GM19328 (cell line): Measurements from ENCODE around the gene OSBP2.

Experiments
- ATAC-seq: cut with Tn5 transposase; IDR thresholded peaks from one replicate; pipeline ENCODE4 v1.9.1; 2021; ENCODE audit warnings: mild to moderate bottlenecking, moderate library complexity; ENCODE audit not compliant: unreplicated experiment

OSBP2 gene

DNA sequence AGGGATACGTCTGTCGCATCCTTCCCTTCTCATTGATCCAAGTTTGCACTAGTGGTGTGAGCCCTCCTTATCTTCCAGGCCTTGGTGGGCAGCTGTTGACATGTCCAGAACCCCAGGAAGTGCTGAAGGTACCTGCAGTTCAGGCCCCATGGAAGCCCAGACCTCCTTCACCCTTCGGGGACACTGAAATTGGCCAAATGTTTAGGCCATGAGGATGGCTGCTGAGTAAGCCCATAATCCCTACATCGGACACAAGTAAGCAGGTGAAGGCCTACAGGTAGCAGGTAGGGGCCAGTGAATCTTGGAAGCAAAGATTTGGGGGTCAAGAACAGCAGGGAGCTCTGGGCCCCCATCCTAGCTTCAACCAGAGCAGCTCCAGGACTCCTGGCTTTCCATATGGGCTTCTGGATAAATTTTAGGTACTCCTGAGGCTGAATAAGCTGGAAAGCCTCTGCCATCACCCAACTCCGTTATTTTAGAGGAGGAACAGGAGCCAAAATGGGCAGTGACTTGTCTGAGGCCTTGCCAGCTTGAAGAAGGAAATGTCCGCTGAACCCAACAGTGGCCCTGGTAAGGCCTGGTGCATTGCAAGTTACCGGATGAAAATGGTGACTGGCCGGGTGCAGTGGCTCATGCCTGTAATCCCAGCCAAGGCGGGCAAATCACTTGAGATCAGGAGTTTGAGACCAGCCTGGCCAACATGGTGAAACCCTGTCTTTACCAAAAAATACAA is 228.7 kb downstream of the OSBP2 start:
- ATAC-seq, result no peak

DNA sequence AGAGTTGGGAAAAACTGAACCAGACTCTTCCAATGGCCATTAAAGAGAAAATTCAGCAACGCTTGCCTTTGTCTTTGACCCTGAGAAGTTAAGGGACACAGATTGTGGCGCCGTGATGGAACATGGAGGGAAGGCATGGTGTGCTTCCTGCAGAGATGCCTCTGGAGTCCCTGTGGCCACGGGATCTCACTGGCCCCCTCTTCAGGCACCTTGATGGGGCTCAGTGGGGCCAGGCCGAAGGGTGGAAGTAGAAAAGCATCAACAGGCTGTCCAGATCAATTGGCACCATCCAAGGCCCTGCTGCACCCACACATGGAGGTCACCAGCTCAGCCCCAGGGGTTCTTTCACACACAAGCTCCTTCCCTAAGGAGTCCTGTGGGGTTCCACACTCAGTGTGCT is 231.0 kb downstream of the OSBP2 start:
- ATAC-seq, result no peak

- no peak for ATAC-seq
These were observed 232.0 kb downstream of the OSBP2 start for GRCh38 chr22:30926706-30927105.

GRCh38 chr22:30927806-30928205 is 233.1 kb downstream of the OSBP2 start:
- no peak for ATAC-seq

DNA sequence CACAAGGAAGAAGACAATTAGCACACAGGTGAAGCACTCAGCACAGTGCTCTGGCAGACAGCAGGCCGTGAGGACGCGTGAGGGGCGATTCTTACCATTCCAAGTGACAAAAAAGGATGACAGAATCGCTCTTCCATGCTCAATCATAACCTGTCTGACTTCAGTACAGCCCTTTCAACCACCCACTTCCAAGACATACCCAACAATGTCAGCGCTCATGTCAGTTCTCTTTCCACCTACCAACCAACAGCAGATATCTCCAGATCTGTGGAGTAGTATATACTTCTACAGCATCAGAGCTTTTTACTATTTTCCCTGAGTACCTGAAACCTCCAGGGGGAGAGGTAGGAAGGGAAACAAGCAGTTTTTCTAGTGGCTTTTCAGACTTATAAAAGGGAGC is 233.7 kb downstream of the OSBP2 start:
- no peak for ATAC-seq

- no peak for ATAC-seq
These were observed 235.6 kb downstream of the OSBP2 start for GRCh38 chr22:30930228-30930627.

DNA sequence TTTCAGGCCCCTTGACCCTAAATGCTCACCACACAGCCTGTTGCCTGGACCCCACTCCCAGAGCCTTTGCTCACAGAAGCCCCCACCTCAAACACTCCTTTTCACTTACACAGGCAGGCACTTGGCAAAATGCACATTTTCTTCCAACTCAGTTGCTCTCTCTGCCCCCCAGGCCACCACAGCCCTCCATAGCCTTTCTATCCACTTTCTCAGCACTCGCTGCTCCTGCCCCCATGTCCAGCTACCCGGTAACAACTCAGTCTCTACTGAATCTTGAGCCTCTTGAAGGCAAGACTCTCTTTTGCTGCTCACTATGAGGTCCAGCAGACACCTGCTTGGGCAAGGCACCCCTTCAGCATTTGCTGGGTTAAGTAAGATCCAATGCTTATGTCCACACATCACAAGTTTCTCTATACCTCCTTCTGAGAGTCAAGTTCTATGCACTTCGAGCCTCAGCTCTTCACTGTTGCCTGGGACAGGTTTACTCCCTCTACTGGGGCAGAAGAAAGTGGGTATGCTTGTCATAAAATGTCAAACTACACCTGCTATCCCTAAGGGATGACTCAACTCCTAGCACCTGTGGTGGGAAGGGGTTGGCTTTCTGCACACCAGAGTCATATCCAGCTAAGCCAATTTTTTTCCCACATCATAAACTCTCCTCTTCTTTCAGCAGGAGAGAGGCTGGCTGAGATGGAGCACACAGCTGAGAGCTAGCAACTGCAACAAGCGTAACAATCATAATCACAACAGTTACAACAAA is 237.0 kb downstream of the OSBP2 start:
- ATAC-seq, result no peak

DNA sequence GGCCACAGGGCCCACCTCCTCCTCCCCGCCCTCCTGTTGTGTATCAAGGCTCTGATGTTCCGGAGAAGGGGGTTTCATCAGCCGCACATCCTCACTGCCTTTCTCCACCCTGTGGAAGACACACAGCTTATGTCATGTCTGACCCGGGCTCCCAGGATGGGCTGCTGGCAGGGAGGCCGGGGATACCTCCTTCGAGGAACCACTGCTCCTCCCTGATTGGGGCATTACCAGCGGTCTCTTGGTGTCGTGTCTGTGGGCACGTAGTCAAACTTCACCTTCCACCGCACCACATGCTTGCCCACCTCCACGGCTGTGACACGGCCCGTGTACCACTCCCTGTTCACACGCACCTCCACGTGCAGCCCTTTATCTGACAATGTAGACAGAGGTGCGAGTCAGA is 238.0 kb downstream of the OSBP2 start:
- no peak for ATAC-seq

DNA sequence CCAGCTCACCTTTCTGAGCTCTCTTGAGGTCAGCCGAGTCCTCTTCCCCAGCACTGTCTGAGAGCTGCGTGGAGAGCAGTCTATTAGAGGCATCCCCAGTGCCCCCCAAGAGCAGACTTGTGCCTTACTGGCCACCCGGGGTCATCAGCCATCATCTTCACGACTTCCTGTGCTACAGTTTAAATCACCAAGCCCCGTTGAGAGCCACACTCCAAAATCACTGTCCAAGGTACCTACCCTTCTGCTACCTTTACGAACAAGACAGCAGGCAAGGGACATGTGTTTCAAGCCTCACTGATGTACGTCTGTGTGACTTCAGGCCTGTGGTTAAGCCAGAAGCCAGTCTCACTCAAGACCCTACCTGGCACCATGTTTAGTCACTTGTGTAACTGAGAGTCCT is 238.8 kb downstream of the OSBP2 start:
- ATAC-seq, result no peak

GRCh38 chr22:30934053-30934452 is 239.4 kb downstream of the OSBP2 start:
- no peak for ATAC-seq

- ATAC-seq, result no peak
These were observed 246.2 kb downstream of the OSBP2 start for GRCh38 chr22:30940685-30941362.

GRCh38 chr22:30941363-30941740 is 246.7 kb downstream of the OSBP2 start:
- no peak for ATAC-seq

DNA sequence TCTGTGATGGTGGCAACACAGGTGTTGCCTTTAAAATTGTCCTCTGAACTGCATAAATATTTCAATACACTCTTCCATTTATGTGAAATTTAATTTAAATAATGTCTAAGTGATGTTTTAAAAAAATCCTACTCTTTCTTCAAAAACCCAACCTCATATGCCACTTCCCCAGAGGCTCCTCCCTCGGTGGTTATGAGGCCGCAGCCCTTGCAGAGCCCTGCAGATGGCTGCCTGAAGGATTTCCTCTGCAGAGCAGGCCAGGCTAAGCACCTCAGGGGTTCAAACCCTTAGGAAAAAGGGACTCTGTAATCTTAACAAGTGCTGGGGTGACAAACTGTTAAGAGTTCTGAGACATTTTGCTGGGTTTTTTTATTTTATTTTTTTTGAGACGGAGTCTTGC is 248.7 kb downstream of the OSBP2 start:
- no peak for ATAC-seq

DNA sequence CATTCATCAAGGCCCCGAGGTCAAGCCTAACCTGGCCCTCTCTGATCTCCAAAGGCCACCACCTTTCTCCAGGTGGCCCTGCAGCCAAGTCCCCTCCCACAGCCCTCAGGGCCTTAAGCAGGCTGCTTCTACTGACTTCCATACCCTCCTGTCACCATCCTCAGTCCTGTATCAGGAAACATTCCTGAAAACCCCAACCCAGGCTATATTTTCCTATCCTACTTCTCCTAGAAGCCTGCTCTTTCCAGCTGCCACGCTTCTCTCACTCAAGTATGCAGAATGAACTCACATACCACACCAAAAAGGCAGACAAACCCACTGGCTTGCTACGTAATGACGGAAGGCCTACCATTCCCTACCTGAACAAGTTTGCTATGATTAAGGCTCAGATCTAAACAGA is 250.3 kb downstream of the OSBP2 start:
- no peak for ATAC-seq

DNA sequence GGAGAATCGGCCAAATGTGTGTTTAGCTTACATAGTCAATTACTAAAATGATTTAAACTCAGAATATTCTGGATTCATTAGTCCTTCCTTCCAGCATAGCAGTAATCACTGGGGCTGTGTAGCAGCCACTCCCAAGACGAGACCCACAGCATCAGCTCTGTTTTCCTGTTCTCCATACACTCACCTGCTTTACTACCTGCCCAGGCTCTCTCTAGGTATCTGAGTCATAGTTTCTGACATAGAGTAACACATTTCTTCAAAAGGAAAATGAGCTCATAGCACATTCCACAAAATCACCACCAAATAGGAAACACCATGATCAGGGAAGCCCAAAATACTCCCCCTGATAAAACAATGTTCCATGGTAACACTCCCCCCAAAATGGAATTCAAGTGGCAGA is 251.0 kb downstream of the OSBP2 start:
- no peak for ATAC-seq

GRCh38 chr22:30946354-30946753 is 251.7 kb downstream of the OSBP2 start:
- no peak for ATAC-seq

- ATAC-seq, result no peak
These were observed 252.6 kb downstream of the OSBP2 start for GRCh38 chr22:30947173-30947815.

GRCh38 chr22:30947816-30948454 is 253.3 kb downstream of the OSBP2 start:
- ATAC-seq, result no peak

GRCh38 chr22:30948930-30949342 is 254.3 kb downstream of the OSBP2 start:
- ATAC-seq, result no peak

DNA sequence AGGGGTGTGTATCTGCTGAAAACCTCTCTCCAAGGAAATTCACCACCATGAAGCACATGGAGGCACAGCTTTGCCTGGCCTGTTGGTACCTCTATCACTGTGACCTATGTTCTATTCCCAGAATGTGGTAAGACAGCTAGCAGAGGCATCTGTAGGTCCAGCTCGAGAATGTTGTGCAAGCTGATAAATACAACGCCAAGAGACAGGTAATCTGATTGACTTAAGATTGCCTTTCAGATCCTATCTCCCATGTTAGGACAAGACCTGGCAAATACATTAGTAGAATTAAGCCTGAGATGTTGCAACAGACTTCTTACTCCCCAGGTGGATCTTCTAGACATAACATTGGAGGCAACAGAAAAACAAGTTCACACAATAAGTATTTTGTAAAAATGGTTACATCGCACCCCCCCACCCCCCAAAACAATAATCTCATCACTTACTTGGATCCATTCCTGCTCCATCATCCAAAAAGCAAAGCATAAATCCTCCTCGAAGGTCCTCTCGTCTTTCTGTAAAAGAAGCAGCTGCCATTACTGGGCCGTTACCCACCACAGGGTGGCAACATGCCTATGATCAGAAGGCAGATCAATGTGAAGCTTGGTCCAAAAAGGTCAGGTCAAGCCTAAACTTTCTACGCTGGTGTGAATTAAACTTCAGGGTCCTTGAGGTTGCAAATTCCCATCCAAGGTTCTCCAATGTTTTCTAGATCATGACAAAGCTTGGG is 255.4 kb downstream of the OSBP2 start:
- no peak for ATAC-seq
